Lung (tissue), 12 donors: ENCODE data around the gene CTCF. TPM values are rescaled to one million over a fixed set of nuclear protein-coding genes. Genes with fewer than 3 reads are reported as not detected.

ENCODE experiments used
- ATAC-seq: fragments of 200-7000 bp; cut with Tn5 transposase; one replicate; pipeline ENCODE4 v1.9.1; 2020; ENCODE audit warnings: moderate number of reproducible peaks; ENCODE audit not compliant: insufficient read depth, low FRiP score
- DNase-seq, 3 donors: peaks; one replicate each; pipeline ENCODE4 v3.0.0-alpha.2; 2013 to 2017
- H3K27ac ChIP-seq, 2 donors: one replicate each; pipeline ENCODE4 v1.5.1; 2013; ENCODE audit warnings: mild to moderate bottlenecking in 2 of 2, moderate library complexity in 2 of 2, control low read depth in 1 of 2, inconsistent platforms in 1 of 2, low read depth in 1 of 2, low read length in 1 of 2
- H3K27me3 ChIP-seq, 3 donors: one replicate each; pipeline ENCODE4 v1.5.1; 2013; ENCODE audit warnings: low read length in 2 of 3; ENCODE audit not compliant: control insufficient read depth in 3 of 3, insufficient read depth in 3 of 3
- H3K36me3 ChIP-seq, 4 donors: one replicate each; pipeline ENCODE4 v1.5.1; 2013; ENCODE audit warnings: low read length in 4 of 4, mild to moderate bottlenecking in 1 of 4, moderate library complexity in 1 of 4; ENCODE audit not compliant: control insufficient read depth in 4 of 4, insufficient read depth in 4 of 4
- H3K4me1 ChIP-seq, 5 donors: one replicate each; pipeline ENCODE4 v1.5.1; 2013; ENCODE audit warnings: low read length in 5 of 5, mild to moderate bottlenecking in 2 of 5, moderate library complexity in 1 of 5; ENCODE audit not compliant: control insufficient read depth in 5 of 5, insufficient read depth in 5 of 5
- H3K4me3 ChIP-seq: one replicate; pipeline ENCODE4 v1.5.1; 2013; ENCODE audit warnings: mild to moderate bottlenecking, control low read depth, moderate library complexity
- H3K9ac ChIP-seq, 2 donors: one replicate each; pipeline ENCODE4 v1.5.1; 2013; ENCODE audit warnings: low read length in 2 of 2, control low read depth in 1 of 2; ENCODE audit not compliant: insufficient read depth in 1 of 2
- H3K9me3 ChIP-seq, 4 donors: one replicate each; pipeline ENCODE4 v1.5.1; 2013; ENCODE audit warnings: low read length in 3 of 4, mild to moderate bottlenecking in 1 of 4, moderate library complexity in 1 of 4; ENCODE audit not compliant: control insufficient read depth in 4 of 4, insufficient read depth in 3 of 4
- CTCF ChIP-seq: IDR thresholded peaks from 2 replicates; pipeline ENCODE4 v1.5.1; 2012; ENCODE audit warnings: mild to moderate bottlenecking; ENCODE audit errors: control extremely low read depth, extremely low read depth
- WGBS, 2 donors: extraction: QIAGEN DNeasy Blood & Tissue Kit; methylation state at CpG; one replicate each; pipeline ENCODE4 v1.1.7; 2013; 5-methylcytosine and 5-hydroxymethylcytosine counted together
- polyA plus RNA-seq, 2 donors: library from polyadenylated mRNA; stranded (reverse); fragments of 200-250 nt; gene quantifications; one replicate each; pipeline ENCODE4 v1.2.1, GENCODE V29; 2013
- total RNA-seq, 2 donors: library from RNA; depleted of rRNA in 1 of 2; stranded (reverse); fragments of >200 nt in 1 of 2; gene quantifications; one replicate each; pipeline ENCODE4 v1.2.1, GENCODE V29; 2014 to 2021
- donor health status: control.
- donor health status: control.
- donor health status: Bipolar disorder and iron deficiency.
- donor health status: healthy.
- donor health status: DM: yes; HTN: yes; CAD: no.

The CTCF gene
- total and polyA plus RNA-seq, 4 donors = 16.7 to 54.2 (median 23.3) TPM

GRCh38 chr16:67560827-67561342 lies 1.4 kb upstream of the CTCF start:
- Histone ChIP-seq H3K4me3 (no peak overlapping the region), H3K9me3 (no peaks in the 10 kb centered on the region), H3K27ac (peak overlapping the region; percentile 65 to 96), H3K9ac (no peak overlapping the region), H3K27me3 (no peaks in the 10 kb centered on the region), H3K4me1 (peaks cover 4 to 19% (median 6%) of the 10 kb centered on the region in 5 donors), H3K36me3 (no peaks in the 10 kb centered on the region)
- no peak for DNase-seq
- no peak for TF ChIP-seq CTCF
- 80 to 87% methylated on average over 8 of the region's 8 CpGs for WGBS, 2 donors
- ATAC-seq = no peak

GRCh38 chr16:67561501-67561823 lies 864 bp upstream of the CTCF start:
- peak overlapping the region; percentile 9 for H3K4me3 ChIP-seq
- WGBS, 2 donors = 3 to 6% methylated on average over 8 of the region's 8 CpGs
- no peaks in the 10 kb centered on the region for H3K27me3 ChIP-seq
- peak overlapping the region in 1 of 2 donors; percentile 73 for H3K9ac ChIP-seq
- H3K27ac ChIP-seq = peak overlapping the region; percentile 90 to 96
- no peaks in the 10 kb centered on the region for H3K9me3 ChIP-seq
- no peak for TF ChIP-seq CTCF
- no peaks in the 10 kb centered on the region for H3K36me3 ChIP-seq
- no peak for ATAC-seq
- H3K4me1 ChIP-seq = peaks cover 4 to 19% (median 6%) of the 10 kb centered on the region in 5 donors
- DNase-seq = no peak

GRCh38 chr16:67561824-67562525 lies 351 bp upstream of the CTCF start:
- Histone ChIP-seq H3K9ac (peak overlapping the region in 1 of 2 donors; percentile 73), H3K36me3 (no peaks in the 10 kb centered on the region), H3K9me3 (no peaks in the 10 kb centered on the region), H3K4me3 (peak overlapping the region; percentile 69), H3K27me3 (no peaks in the 10 kb centered on the region), H3K4me1 (peaks cover 4 to 19% (median 6%) of the 10 kb centered on the region in 5 donors), H3K27ac (peak overlapping the region; percentile 90 to 99)
- DNase-seq (peak; percentile 96 to 98 (median 98)), ATAC-seq (peak; percentile 94)
- 0% methylated on average over 43 to 76 of the region's 76 CpGs for WGBS, 2 donors
- no peak for TF ChIP-seq CTCF
